CD4-positive, alpha-beta T cell (primary cell): ENCODE data around the gene SIRPB1. TPM values are rescaled to one million over a fixed set of nuclear protein-coding genes. Genes with fewer than 3 reads are reported as not detected.

ENCODE experiments used
- ATAC-seq: fragments of 200-7000 bp; cut with Tn5 transposase; one replicate; pipeline ENCODE4 v1.10.0; 2022; ENCODE audit warnings: mild to moderate bottlenecking; ENCODE audit not compliant: poor library complexity
- CTCF ChIA-PET: fragments of 350-600 bp; sonication (Branson Sonifier 250); formaldehyde crosslinking; loops from one replicate; lab custom pipeline; 2021; ENCODE audit warnings: antibody characterized with exemption, inconsistent platforms; lab: Charles Lee
- POLR2A ChIA-PET: fragments of 350-600 bp; sonication (Branson Sonifier 250); formaldehyde crosslinking; loops from one replicate; lab custom pipeline; 2021; ENCODE audit warnings: antibody characterized with exemption, inconsistent platforms; lab: Charles Lee
- DNase-seq, 14 experiments: peaks; one replicate each; pipeline ENCODE4 v3.0.0-alpha.2; 2013 to 2020; ENCODE audit warnings: mixed read lengths in 2 of 14
- H3K27ac ChIP-seq, 2 donors: one replicate each; pipeline versions ENCODE4 v1.5.1 to v1.7.0; 2013; ENCODE audit warnings: low read length in 2 of 2, low read depth in 1 of 2, mild to moderate bottlenecking in 1 of 2
- H3K27me3 ChIP-seq, 2 experiments: 1 replicate in 1 of 2; 2 replicates in 1 of 2; pipeline versions ENCODE4 v1.6.1 to v1.7.0; 2013; ENCODE audit warnings: low read length in 2 of 2, control low read depth in 1 of 2, mild to moderate bottlenecking in 1 of 2, moderate library complexity in 1 of 2; ENCODE audit not compliant: insufficient read depth in 2 of 2, control insufficient read depth in 1 of 2
- H3K36me3 ChIP-seq: one replicate; pipeline ENCODE4 v1.6.1; 2013; ENCODE audit warnings: low read length, control low read depth; ENCODE audit not compliant: insufficient read depth
- H3K4me1 ChIP-seq: one replicate; pipeline ENCODE4 v1.6.1; 2013; ENCODE audit warnings: low read length, control low read depth; ENCODE audit not compliant: insufficient read depth
- H3K4me3 ChIP-seq: one replicate; pipeline ENCODE4 v1.5.1; 2013; ENCODE audit warnings: mild to moderate bottlenecking, low read length, moderate library complexity
- H3K9me3 ChIP-seq, 2 experiments: 1 replicate in 1 of 2; 2 replicates in 1 of 2; pipeline versions ENCODE4 v1.6.1 to v1.7.0; 2013; ENCODE audit warnings: low read length in 2 of 2, mild to moderate bottlenecking in 2 of 2, control low read depth in 1 of 2, moderate library complexity in 1 of 2; ENCODE audit not compliant: control insufficient read depth in 1 of 2, insufficient read depth in 1 of 2
- H3K27ac Mint-ChIP-seq: one replicate; pipeline ENCODE4 v1.8.0; 2020; ENCODE audit warnings: mixed read lengths
- H3K27me3 Mint-ChIP-seq: one replicate; pipeline ENCODE4 v1.8.0; 2021; ENCODE audit warnings: mixed read lengths
- H3K36me3 Mint-ChIP-seq: one replicate; pipeline ENCODE4 v1.8.0; 2021; ENCODE audit warnings: low read depth, mixed read lengths
- H3K4me1 Mint-ChIP-seq: one replicate; pipeline ENCODE4 v1.8.0; 2021; ENCODE audit warnings: low read depth, mixed read lengths
- H3K4me3 Mint-ChIP-seq: one replicate; pipeline ENCODE4 v1.8.0; 2020; ENCODE audit warnings: mild to moderate bottlenecking, mixed read lengths
- H3K9me3 Mint-ChIP-seq: one replicate; pipeline ENCODE4 v1.8.0; 2020; ENCODE audit warnings: mixed read lengths
- CTCF ChIP-seq: fragments of 200-600 bp; IDR thresholded peaks from one replicate; pipeline ENCODE4 v1.8.0; 2022; ENCODE audit warnings: antibody characterized with exemption, mild to moderate bottlenecking
- intact Hi-C, 2 experiments: fragments of 100-400 bp; cut with DNase I in 1 of 2; cut with micrococcal nuclease in 1 of 2; formaldehyde crosslinking; loops; one replicate each; pipeline versions ENCODE4 v1.15.1 to v1.9.0; 2023 to 2025; cut with DNase I, micrococcal nuclease
- total RNA-seq, 174 experiments: library from RNA in 2 of 174; stranded (reverse) in 2 of 174; gene quantifications; one replicate each; pipeline ENCODE4 v1.2.3 and lab custom pipeline; 2021 to 2026

The SIRPB1 gene
- total RNA-seq, 2 experiments from 2014 or later: 7.8 to 8.6 TPM

DNA sequence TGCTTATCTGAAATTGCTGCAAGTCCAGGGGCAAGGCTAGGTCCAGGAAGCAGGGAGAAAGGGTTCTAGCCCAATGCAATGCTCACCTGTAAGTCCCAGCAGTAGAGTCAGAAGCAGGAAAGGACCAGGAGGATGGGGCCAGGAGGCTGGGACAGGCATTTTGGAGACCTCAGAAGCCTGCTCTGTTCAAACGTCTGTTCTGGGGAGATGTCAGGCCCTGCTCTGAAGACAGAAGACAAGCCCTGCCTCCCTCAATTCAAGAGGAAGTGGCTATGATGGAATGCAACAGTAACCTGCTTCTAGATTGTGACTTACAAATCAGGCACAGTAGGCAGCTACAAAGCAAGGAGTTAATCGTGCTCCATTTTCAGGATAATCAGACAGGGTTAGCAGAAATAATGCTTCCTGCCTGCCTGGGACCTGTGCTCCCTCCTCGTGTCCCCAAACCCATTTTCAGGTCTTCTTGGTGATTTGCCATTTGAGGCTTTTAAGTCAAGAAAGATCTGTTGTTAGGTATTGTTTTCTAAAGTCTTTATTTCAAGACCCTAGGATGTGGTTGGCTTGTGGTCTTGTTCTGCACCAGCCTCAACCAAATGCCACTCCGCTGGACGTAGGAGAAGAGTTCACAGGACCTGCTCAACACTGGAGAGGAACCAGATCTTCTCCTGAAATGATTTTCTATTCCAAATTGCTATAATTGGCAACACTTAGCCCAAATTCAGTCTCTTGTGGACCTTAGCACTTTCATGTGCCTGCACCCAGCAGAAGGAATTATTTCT lies 37.9 kb upstream of the SIRPB1 start, which contains the start of gene SIRPG:
Gene SIRPG (minus strand): TSS at position 224 of the 779 bp plus-strand sequence. CDS start 65 bp downstream, at position 159.
- ATAC-seq: peak; percentile 68
- Mint-ChIP-seq H3K36me3 (peaks cover 43% of the 10 kb centered on the region), H3K9me3 (peaks cover 2% of the 10 kb centered on the region), H3K4me1 (peaks cover 93% of the 10 kb centered on the region), H3K27ac (peak within 1 kb of the TSS; percentile 95), H3K4me3 (peak within 1 kb of the TSS; percentile 94), H3K27me3 (no peaks in the 10 kb centered on the region)
- Histone ChIP-seq H3K4me1 (peaks cover 65% of the 10 kb centered on the region), H3K27me3 (no peaks in the 10 kb centered on the region), H3K27ac (peak within 1 kb of the TSS; percentile 76 to 77), H3K36me3 (peaks cover 8% of the 10 kb centered on the region), H3K9me3 (peaks cover 5% of the 10 kb centered on the region in 2 experiments), H3K4me3 (peak within 1 kb of the TSS; percentile 69)
- no peak for TF ChIP-seq CTCF
- POLR2A ChIA-PET: interaction anchor here (0.6 to 2.6 kb wide), 5 partner anchors 8 to 74 kb away, joined by 4 to 12 read pairs (median 5); no protein-coding TSS in a partner anchor
- peak in 7 of 14 experiments; percentile 20 to 72 (median 55) for DNase-seq
- CTCF ChIA-PET: no interaction called here
- intact Hi-C loops: loop anchor here in 1 of 2 experiments (2.0 to 5.0 kb wide), 2 partner anchors 15 to 75 kb away; no protein-coding TSS in a partner anchor

DNA sequence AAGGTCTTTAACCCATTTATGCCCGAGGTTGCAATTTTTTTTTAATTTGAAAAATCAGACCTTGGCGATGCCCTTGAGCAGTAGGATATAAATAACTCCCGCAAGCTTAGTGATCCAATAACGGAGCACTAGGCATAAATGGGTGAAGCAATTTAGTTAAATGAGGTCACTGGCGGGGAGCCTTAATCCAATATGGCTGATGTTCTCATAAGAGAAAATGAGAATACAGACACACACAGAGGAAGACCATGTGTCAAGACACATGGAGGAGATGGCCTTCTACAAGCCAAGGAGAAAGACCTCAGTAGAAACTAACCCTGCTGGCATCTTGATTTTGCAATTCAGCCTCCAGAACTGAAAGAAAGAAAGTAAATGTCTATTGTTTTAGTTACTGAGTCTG lies 37.0 kb upstream of the SIRPB1 start:
- Mint-ChIP-seq H3K27me3 (no peaks in the 10 kb centered on the region), H3K9me3 (peaks cover 2% of the 10 kb centered on the region), H3K4me1 (peaks cover 91% of the 10 kb centered on the region), H3K27ac (peak overlapping the region; percentile 95), H3K36me3 (peaks cover 49% of the 10 kb centered on the region), H3K4me3 (peak overlapping the region; percentile 94)
- ATAC-seq: peak; percentile 38
- POLR2A ChIA-PET: interaction anchor here (1.4 to 2.6 kb wide), 3 partner anchors 9 to 75 kb away, joined by 4 to 12 read pairs (median 5); no protein-coding TSS in a partner anchor
- no peak for TF ChIP-seq CTCF
- H3K27me3 ChIP-seq: no peaks in the 10 kb centered on the region
- H3K36me3 ChIP-seq: peaks cover 8% of the 10 kb centered on the region
- peaks cover 63% of the 10 kb centered on the region for H3K4me1 ChIP-seq
- DNase-seq: peak in 3 of 14 experiments; percentile 38 to 48 (median 47)
- CTCF ChIA-PET: interaction anchor here (1.2 kb wide), 1 partner anchor 77 kb away, joined by 4 read pairs; no protein-coding TSS in a partner anchor
- H3K4me3 ChIP-seq: peak overlapping the region; percentile 69
- intact Hi-C loops: loop anchor here in 1 of 2 experiments (5.0 kb wide), 1 partner anchor 75 kb away; no protein-coding TSS in a partner anchor
- H3K9me3 ChIP-seq: peaks cover 5% of the 10 kb centered on the region in 2 experiments
- H3K27ac ChIP-seq: peak overlapping the region; percentile 76 to 77

DNA sequence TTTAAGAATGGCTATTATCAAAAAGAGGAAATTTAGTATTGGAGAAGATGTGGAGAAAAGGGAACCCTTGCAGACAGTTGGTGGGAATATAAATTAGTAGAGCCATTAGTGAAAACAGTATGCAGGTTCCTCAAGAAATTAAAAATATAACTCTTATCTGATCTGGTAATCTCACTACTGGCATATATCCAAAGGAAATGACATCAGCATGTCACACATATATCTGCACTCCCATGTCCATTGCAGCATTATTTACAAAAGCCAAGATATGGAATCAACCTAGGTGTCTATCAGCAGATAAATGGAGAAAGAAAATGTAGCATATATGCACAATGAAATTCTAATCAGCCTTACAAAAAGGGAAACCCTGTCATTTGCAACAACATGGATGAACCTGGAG lies 35.2 kb upstream of the SIRPB1 start:
- POLR2A ChIA-PET: interaction anchor here (0.6 to 2.6 kb wide), 4 partner anchors 11 to 57 kb away, joined by 3 to 12 read pairs (median 4); no protein-coding TSS in a partner anchor
- intact Hi-C loops: loop anchor here in 1 of 2 experiments (5.0 kb wide), 1 partner anchor 77 kb away; no protein-coding TSS in a partner anchor
- Mint-ChIP-seq H3K27me3 (no peaks in the 10 kb centered on the region), H3K27ac (peak overlapping the region; percentile 86), H3K4me1 (peaks cover 91% of the 10 kb centered on the region), H3K9me3 (peaks cover 4% of the 10 kb centered on the region), H3K36me3 (peaks cover 67% of the 10 kb centered on the region), H3K4me3 (peak overlapping the region; percentile 83)
- ATAC-seq (peak; percentile 47), DNase-seq (peak in 3 of 14 experiments; percentile 72 to 78 (median 76))
- H3K27me3 ChIP-seq: no peaks in the 10 kb centered on the region
- H3K4me1 ChIP-seq: peaks cover 58% of the 10 kb centered on the region
- peaks cover 8% of the 10 kb centered on the region for H3K36me3 ChIP-seq
- CTCF ChIA-PET: interaction anchor here (0.7 kb wide), 1 partner anchor 19 kb away, joined by 3 read pairs; no protein-coding TSS in a partner anchor
- peak overlapping the region; percentile 69 for H3K4me3 ChIP-seq
- peak overlapping the region; percentile 44 to 46 for H3K27ac ChIP-seq
- H3K9me3 ChIP-seq: peaks cover 5% of the 10 kb centered on the region in 2 experiments
- no peak for TF ChIP-seq CTCF
